Gastroesophageal sphincter (tissue), 4 donors: ENCODE measurements around the gene IL17RA. TPM values are rescaled to one million over a fixed set of nuclear protein-coding genes. Genes with fewer than 3 reads are reported as not detected.

Experiments used
- ATAC-seq: fragments of 150-250 bp; one replicate; pipeline ENCODE4 v1.9.1; 2016; ENCODE audit warnings: mild to moderate bottlenecking, moderate library complexity
- H3K27ac ChIP-seq, 4 donors: fragments of 200-600 bp; sonication (generic) in 3 of 4; 1 replicate in 3 of 4; 2 replicates in 1 of 4; pipeline ENCODE4 v1.5.1; 2016 to 2019
- H3K27me3 ChIP-seq: fragments of 200-600 bp; sonication (generic); one replicate; pipeline ENCODE4 v1.5.1; 2019
- H3K36me3 ChIP-seq, 2 donors: fragments of 200-600 bp; sonication (generic); one replicate each; pipeline ENCODE4 v1.5.1; 2019; ENCODE audit warnings: control low read depth in 1 of 2
- H3K4me1 ChIP-seq, 3 donors: fragments of 200-600 bp; sonication (generic); 1 replicate in 2 of 3; 2 replicates in 1 of 3; pipeline ENCODE4 v1.5.1; 2016 to 2019; ENCODE audit warnings: control low read depth in 2 of 3
- H3K4me3 ChIP-seq, 2 donors: fragments of 200-600 bp; sonication (generic); one replicate each; pipeline ENCODE4 v1.5.1; 2019; ENCODE audit warnings: mild to moderate bottlenecking in 1 of 2, moderate library complexity in 1 of 2
- H3K9me3 ChIP-seq, 3 donors: fragments of 200-600 bp; sonication (generic); one replicate each; pipeline ENCODE4 v1.5.1; 2017 to 2019; ENCODE audit warnings: control low read depth in 2 of 3
- CTCF ChIP-seq, 4 experiments: fragments of 200-600 bp in 2 of 4; fragments of 450-650 bp in 2 of 4; sonication (generic) in 1 of 4; IDR thresholded peaks; one replicate each; pipeline ENCODE4 v1.5.1; 2017 to 2019; ENCODE audit warnings: antibody characterized with exemption in 4 of 4, mild to moderate bottlenecking in 2 of 4, moderate library complexity in 2 of 4
- EP300 ChIP-seq: sonication (generic); formaldehyde crosslinking; IDR thresholded peaks from one replicate; pipeline ENCODE4 v1.6.1; 2017; ENCODE audit warnings: antibody characterized with exemption, mild to moderate bottlenecking
- POLR2A ChIP-seq, 2 donors: fragments of 450-650 bp; IDR thresholded peaks; one replicate each; pipeline ENCODE4 v1.6.1; 2017; ENCODE audit warnings: antibody characterized with exemption in 2 of 2, mild to moderate bottlenecking in 2 of 2, moderate library complexity in 1 of 2
- POLR2AphosphoS5 ChIP-seq: sonication (generic); formaldehyde crosslinking; IDR thresholded peaks from one replicate; pipeline ENCODE4 v1.6.1; 2017; ENCODE audit warnings: antibody characterized with exemption
- WGBS, 2 donors: methylation state at CpG; one replicate each; pipeline ENCODE4 v1.1.5; 2018; ENCODE audit warnings: low coverage in 1 of 2; 5-methylcytosine and 5-hydroxymethylcytosine counted together
- total RNA-seq, 4 donors: library from RNA; depleted of rRNA; stranded (reverse); fragments of >200 nt; gene quantifications; one replicate each; pipeline ENCODE4 v1.1.0, GENCODE V29; 2016

IL17RA gene
- total RNA-seq, 4 donors from 2014 or later: 5.9 to 15.6 (median 14.2) TPM

DNA sequence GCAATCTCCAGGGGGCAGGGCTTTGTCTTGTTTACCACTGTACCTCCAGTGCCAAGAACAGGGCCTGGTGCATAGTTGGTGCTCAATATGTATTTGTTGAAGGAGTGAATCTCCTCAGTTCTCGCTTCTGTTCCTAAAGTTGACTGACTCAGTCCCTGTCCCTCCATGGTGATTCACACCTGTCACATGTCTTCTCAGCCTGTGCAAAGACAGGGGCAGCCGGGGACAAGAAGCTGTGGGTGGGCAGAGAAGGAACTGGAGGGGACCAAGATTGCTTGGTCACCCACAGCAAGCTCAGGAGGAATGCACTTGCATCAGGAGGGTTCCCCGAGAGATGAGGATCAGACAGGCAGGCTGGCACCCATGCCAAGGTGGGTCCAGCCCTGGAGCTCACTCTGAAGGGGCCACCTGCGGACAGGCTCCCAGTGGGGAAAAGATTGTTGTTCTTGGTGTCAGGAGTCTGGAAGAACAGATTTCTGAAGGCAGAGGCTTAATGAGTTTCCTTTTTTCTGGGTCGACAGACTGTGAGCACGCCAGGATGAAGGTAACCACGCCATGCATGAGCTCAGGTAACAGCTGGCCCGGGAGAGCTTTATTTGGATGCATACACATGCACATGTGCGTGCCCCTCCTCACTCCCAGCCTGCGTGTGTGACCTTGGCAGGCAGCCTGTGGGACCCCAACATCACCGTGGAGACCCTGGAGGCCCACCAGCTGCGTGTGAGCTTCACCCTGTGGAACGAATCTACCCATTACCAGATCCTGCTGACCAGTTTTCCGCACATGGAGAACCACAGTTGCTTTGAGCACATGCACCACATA lies 16.9 kb downstream of the IL17RA start:
- no peaks in the 10 kb centered on the region for H3K9me3 ChIP-seq
- H3K4me1 ChIP-seq: no peaks in the 10 kb centered on the region
- no peaks in the 10 kb centered on the region for H3K27me3 ChIP-seq
- H3K36me3 ChIP-seq: peaks cover 0 to 96% of the 10 kb centered on the region in 2 donors
- TF ChIP-seq POLR2A (IDR thresholded peaks at IDR 0.05) (no peak), EP300 (no peak), POLR2AphosphoS5 (no peak), CTCF (IDR thresholded peaks at IDR 0.05) (no peak)
- H3K4me3 ChIP-seq: no peak overlapping the region
- no peak overlapping the region for H3K27ac ChIP-seq
- WGBS, 2 donors: 80 to 89% methylated on average over 7 to 12 of the region's 14 CpGs
- ATAC-seq: no peak

GRCh38 chr22:17102297-17102667 lies 17.5 kb downstream of the IL17RA start:
- H3K27ac ChIP-seq: no peak overlapping the region
- no peaks in the 10 kb centered on the region for H3K9me3 ChIP-seq
- H3K4me1 ChIP-seq: no peaks in the 10 kb centered on the region
- H3K36me3 ChIP-seq: peaks cover 0 to 98% of the 10 kb centered on the region in 2 donors
- no peak overlapping the region for H3K4me3 ChIP-seq
- 86% methylated on average over 7 of the region's 7 CpGs; no CpG with 5 or more reads in 1 of the 2 donors for WGBS, 2 donors
- no peak for ATAC-seq
- no peak for TF ChIP-seq CTCF (IDR thresholded peaks at IDR 0.05)
- TF ChIP-seq POLR2A (IDR thresholded peaks at IDR 0.05): no peak
- no peak for TF ChIP-seq EP300
- no peak for TF ChIP-seq POLR2AphosphoS5
- no peaks in the 10 kb centered on the region for H3K27me3 ChIP-seq

- H3K36me3 ChIP-seq: peaks cover 0 to 98% of the 10 kb centered on the region in 2 donors
- no peaks in the 10 kb centered on the region for H3K4me1 ChIP-seq
- H3K9me3 ChIP-seq: no peaks in the 10 kb centered on the region
- ATAC-seq: no peak
- no peak overlapping the region for H3K4me3 ChIP-seq
- TF ChIP-seq POLR2AphosphoS5 (no peak), CTCF (IDR thresholded peaks at IDR 0.05) (no peak), EP300 (no peak), POLR2A (IDR thresholded peaks at IDR 0.05) (no peak)
- no peaks in the 10 kb centered on the region for H3K27me3 ChIP-seq
- 83 to 85% methylated on average over 1 to 7 of the region's 9 CpGs for WGBS, 2 donors
- H3K27ac ChIP-seq: no peak overlapping the region
These were observed 18.6 kb downstream of the IL17RA start for GRCh38 chr22:17103351-17103750.

- WGBS, 2 donors: no CpG with 5 or more reads among the region's 14 CpGs
- Histone ChIP-seq H3K27ac (no peak overlapping the region), H3K27me3 (no peaks in the 10 kb centered on the region), H3K4me1 (no peaks in the 10 kb centered on the region), H3K4me3 (no peak overlapping the region), H3K36me3 (peaks cover 0 to 98% of the 10 kb centered on the region in 2 donors), H3K9me3 (no peaks in the 10 kb centered on the region)
- no peak for ATAC-seq
- TF ChIP-seq CTCF (IDR thresholded peaks at IDR 0.05) (no peak), EP300 (no peak), POLR2A (IDR thresholded peaks at IDR 0.05) (no peak), POLR2AphosphoS5 (no peak)
These were observed 19.6 kb downstream of the IL17RA start for GRCh38 chr22:17104336-17104935.
